OCI-LY1 (cell line): ENCODE results near the gene ZNF221.

Experiments
- CTCF ChIP-seq: fragments of 200-600 bp; sonication (generic), shearing (Covaris generic); IDR thresholded peaks from 2 replicates; pipeline ENCODE4 v1.5.1; 2017; ENCODE audit warnings: mild to moderate bottlenecking, antibody characterized with exemption, low read length, moderate library complexity, mixed read lengths
- EZH2 ChIP-seq: fragments of 200-600 bp; sonication (generic), shearing (Covaris generic); IDR thresholded peaks from 2 replicates; pipeline ENCODE4 v1.8.0; 2017; ENCODE audit warnings: borderline replicate concordance, mixed run types, mild to moderate bottlenecking, antibody characterized with exemption, low read length, moderate library complexity, mixed read lengths

- TF ChIP-seq CTCF, result no peak
- no peak for TF ChIP-seq EZH2
These were observed 16.7 kb upstream of the ZNF221 start for GRCh38 chr19:43934055-43934984.
